WTC11 (cell line): ENCODE measurements around the gene RTP5. TPM values are rescaled to one million over a fixed set of nuclear protein-coding genes. Genes with fewer than 3 reads are reported as not detected.

Source experiments
- ATAC-seq: fragments of 200-7000 bp; cut with Tn5 transposase; 2 replicates; pipeline ENCODE4 v1.10.0; 2021; ENCODE audit warnings: mild to moderate bottlenecking, moderate library complexity
- CTCF ChIA-PET: fragments of 300-600 bp; sonication (Branson Sonifier 250); formaldehyde crosslinking; loops from one replicate; lab custom pipeline; 2021; ENCODE audit warnings: antibody characterized with exemption; lab: Charles Lee
- POLR2A ChIA-PET: fragments of 350-600 bp; sonication (Branson Sonifier 250); formaldehyde crosslinking; loops from one replicate; lab custom pipeline; 2021; ENCODE audit warnings: antibody characterized with exemption; lab: Charles Lee
- DNase-seq: peaks from one replicate; pipeline ENCODE4 v3.0.0; 2021; ENCODE audit warnings: low spot score
- H3K27ac Mint-ChIP-seq: 2 replicates; pipeline ENCODE4 v1.8.0; 2021; ENCODE audit warnings: mixed read lengths
- H3K27me3 Mint-ChIP-seq: 2 replicates; pipeline ENCODE4 v1.8.0; 2021; ENCODE audit warnings: low read depth, mild to moderate bottlenecking, moderate library complexity, mixed read lengths
- H3K36me3 Mint-ChIP-seq: 2 replicates; pipeline ENCODE4 v1.8.0; 2021; ENCODE audit warnings: mixed read lengths
- H3K4me1 Mint-ChIP-seq: 2 replicates; pipeline ENCODE4 v1.8.0; 2022; ENCODE audit warnings: mixed read lengths
- H3K4me3 Mint-ChIP-seq: 2 replicates; pipeline ENCODE4 v1.8.0; 2021; ENCODE audit warnings: mild to moderate bottlenecking, moderate library complexity, mixed read lengths
- H3K9me3 Mint-ChIP-seq: 2 replicates; pipeline ENCODE4 v1.8.0; 2021; ENCODE audit warnings: mixed read lengths
- FOXP1 ChIP-seq: sonication (generic); formaldehyde crosslinking; IDR thresholded peaks from 2 replicates; pipeline ENCODE4 v1.8.0; 2022; ENCODE audit warnings: missing genetic modification reagents, mild to moderate bottlenecking, moderate library complexity, borderline replicate concordance
- MXD4 ChIP-seq: fragments of 250-450 bp; sonication (Bioruptor Pico); IDR thresholded peaks from 2 replicates; pipeline ENCODE4 v1.8.0; 2021; ENCODE audit warnings: mild to moderate bottlenecking, moderate library complexity, borderline replicate concordance
- OVOL2 ChIP-seq: fragments of 250-450 bp; sonication (Bioruptor Pico); IDR thresholded peaks from 2 replicates; pipeline ENCODE4 v1.9.0; 2021; ENCODE audit warnings: mild to moderate bottlenecking, borderline replicate concordance
- SMAD3 ChIP-seq: sonication (generic); formaldehyde crosslinking; IDR thresholded peaks from 2 replicates; pipeline ENCODE4 v1.8.0; 2022; ENCODE audit warnings: missing genetic modification reagents, mild to moderate bottlenecking, borderline replicate concordance
- SOX15 ChIP-seq: fragments of 250-450 bp; sonication (Bioruptor Pico); IDR thresholded peaks from 2 replicates; pipeline ENCODE4 v1.9.0; 2021; ENCODE audit warnings: mild to moderate bottlenecking
- TEAD1 ChIP-seq: sonication (generic); formaldehyde crosslinking; IDR thresholded peaks from 2 replicates; pipeline ENCODE4 v1.8.0; 2022; ENCODE audit warnings: mild to moderate bottlenecking, missing genetic modification reagents
- ZNF263 ChIP-seq: sonication (generic); formaldehyde crosslinking; IDR thresholded peaks from 2 replicates; pipeline ENCODE4 v1.8.1; 2022; ENCODE audit warnings: low read depth, mild to moderate bottlenecking, moderate library complexity, missing genetic modification reagents
- ZNF317 ChIP-seq: sonication (generic); formaldehyde crosslinking; IDR thresholded peaks from 2 replicates; pipeline ENCODE4 v1.8.1; 2023; ENCODE audit warnings: low read depth, mild to moderate bottlenecking, moderate library complexity, missing genetic modification reagents, borderline replicate concordance
- total RNA-seq: library from RNA; stranded (reverse); gene quantifications from 3 replicates; pipeline ENCODE4 v1.2.3, GENCODE V29; 2021
- TF ChIP-seq, protein P1 (sequence below): fragments of 250-450 bp; sonication (Bioruptor Pico); IDR thresholded peaks from 2 replicates; pipeline ENCODE4 v1.9.0; 2021; ENCODE audit warnings: moderate library complexity, mild to moderate bottlenecking, inconsistent platforms, borderline replicate concordance
- TF ChIP-seq, protein P2 (sequence below): fragments of 250-450 bp; sonication (Bioruptor Pico); IDR thresholded peaks from 2 replicates; pipeline ENCODE4 v1.9.0; 2021; ENCODE audit warnings: mild to moderate bottlenecking, borderline replicate concordance
- TF ChIP-seq, protein P3 (sequence below): sonication (generic); formaldehyde crosslinking; IDR thresholded peaks from 2 replicates; pipeline ENCODE4 v1.8.1; 2022; ENCODE audit warnings: low read depth, mild to moderate bottlenecking, moderate library complexity, missing genetic modification reagents, borderline replicate concordance
- TF ChIP-seq, protein P4 (sequence below): fragments of 250-450 bp; sonication (Bioruptor Pico); IDR thresholded peaks from 2 replicates; pipeline ENCODE4 v1.9.0; 2021; ENCODE audit warnings: mild to moderate bottlenecking
- TF ChIP-seq, protein P5 (sequence below): sonication (generic); formaldehyde crosslinking; conservative IDR thresholded peaks from 2 replicates; pipeline ENCODE4 v1.8.1; 2022; ENCODE audit warnings: mild to moderate bottlenecking, missing genetic modification reagents
- TF ChIP-seq, protein P6 (sequence below): sonication (generic); formaldehyde crosslinking; IDR thresholded peaks from 2 replicates; pipeline ENCODE4 v1.8.1; 2022; ENCODE audit warnings: mild to moderate bottlenecking, missing genetic modification reagents, moderate library complexity, borderline replicate concordance
- TF ChIP-seq, protein P7 (sequence below): fragments of 200-600 bp; IDR thresholded peaks from 2 replicates; pipeline ENCODE4 v1.8.0; 2022; ENCODE audit warnings: antibody characterized with exemption

RTP5 gene
- total RNA-seq, 1 experiment from 2014 or later, result not detected

DNA sequence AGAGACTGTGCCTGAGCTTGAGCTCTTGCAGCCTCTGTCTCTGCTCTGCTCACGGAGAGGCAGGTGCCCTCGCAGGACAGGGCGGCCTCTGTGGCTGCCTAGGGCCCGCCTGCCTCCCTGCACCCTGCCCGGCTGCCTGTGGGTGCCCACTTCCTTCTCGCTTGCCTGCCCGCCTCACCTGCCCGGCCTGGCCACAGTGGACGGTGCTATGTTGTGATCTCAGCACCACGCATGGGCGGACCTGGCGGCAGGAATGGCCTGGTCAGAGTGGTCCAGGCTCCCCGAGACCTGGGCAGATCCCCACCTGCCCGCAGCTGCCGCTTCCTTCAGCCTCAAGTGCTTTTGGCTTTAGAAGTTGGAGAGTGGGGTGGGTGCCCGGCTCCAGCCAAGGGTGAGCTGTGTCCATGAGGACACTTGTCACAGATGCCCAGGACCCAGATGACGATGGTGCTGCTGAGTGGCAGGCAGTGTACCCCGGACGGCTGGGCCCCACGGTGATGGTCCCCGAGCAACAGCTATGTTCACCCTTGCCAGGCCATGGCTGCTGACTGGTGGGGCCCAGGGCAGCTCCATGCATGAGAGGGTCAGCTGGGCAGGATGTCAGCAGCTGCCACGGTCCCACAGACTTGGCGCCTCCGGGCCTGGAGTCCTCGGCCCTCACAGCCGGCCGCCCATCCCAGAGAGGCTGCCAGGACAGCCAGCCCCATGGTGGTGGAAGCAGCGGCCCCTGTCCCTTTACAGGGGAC is 25.3 kb downstream of the RTP5 start:
- Mint-ChIP-seq H3K4me3 (no peak overlapping the region), H3K36me3 (peaks cover 6% of the 10 kb centered on the region; the same call in 1 of the 2 replicates), H3K27ac (no peak overlapping the region), H3K4me1 (peaks cover 27% of the 10 kb centered on the region), H3K27me3 (no peaks in the 10 kb centered on the region), H3K9me3 (no peaks in the 10 kb centered on the region)
- TF ChIP-seq SOX15 (CRISPR knock-in tag) (no peak), ZNF263 (CRISPR knock-in tag) (no peak), TEAD1 (no peak)
- TF ChIP-seq, protein P1, sequence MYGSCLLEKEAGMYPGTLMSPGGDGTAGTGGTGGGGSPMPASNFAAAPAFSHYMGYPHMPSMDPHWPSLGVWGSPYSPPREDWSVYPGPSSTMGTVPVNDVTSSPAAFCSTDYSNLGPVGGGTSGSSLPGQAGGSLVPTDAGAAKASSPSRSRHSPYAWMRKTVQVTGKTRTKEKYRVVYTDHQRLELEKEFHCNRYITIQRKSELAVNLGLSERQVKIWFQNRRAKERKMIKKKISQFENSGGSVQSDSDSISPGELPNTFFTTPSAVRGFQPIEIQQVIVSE (CRISPR knock-in tag), result no peak
- POLR2A ChIA-PET, result no interaction called here
- CTCF ChIA-PET, result no interaction called here
- ATAC-seq (no peak), DNase-seq (no peak)

DNA sequence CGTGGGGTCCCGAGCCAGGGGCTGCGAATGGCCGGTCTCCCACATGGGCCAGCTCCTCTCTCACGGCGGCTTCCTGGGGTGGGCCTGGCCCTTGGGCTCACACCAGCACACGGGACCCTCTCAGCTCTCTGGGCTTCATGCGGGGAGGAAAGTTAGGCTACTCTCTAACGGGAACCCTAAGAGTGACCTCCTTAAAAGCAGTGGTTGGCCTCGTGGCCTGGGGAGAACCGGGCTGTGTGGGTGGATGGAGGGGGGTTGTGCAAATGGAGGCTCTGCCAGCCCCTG is 25.8 kb downstream of the RTP5 start:
- Mint-ChIP-seq H3K9me3 (no peaks in the 10 kb centered on the region), H3K27ac (no peak overlapping the region), H3K4me1 (peaks cover 25% of the 10 kb centered on the region), H3K27me3 (no peaks in the 10 kb centered on the region), H3K4me3 (no peak overlapping the region)
- ATAC-seq, result no peak
- CTCF ChIA-PET, result no interaction called here
- TF ChIP-seq, protein P2, sequence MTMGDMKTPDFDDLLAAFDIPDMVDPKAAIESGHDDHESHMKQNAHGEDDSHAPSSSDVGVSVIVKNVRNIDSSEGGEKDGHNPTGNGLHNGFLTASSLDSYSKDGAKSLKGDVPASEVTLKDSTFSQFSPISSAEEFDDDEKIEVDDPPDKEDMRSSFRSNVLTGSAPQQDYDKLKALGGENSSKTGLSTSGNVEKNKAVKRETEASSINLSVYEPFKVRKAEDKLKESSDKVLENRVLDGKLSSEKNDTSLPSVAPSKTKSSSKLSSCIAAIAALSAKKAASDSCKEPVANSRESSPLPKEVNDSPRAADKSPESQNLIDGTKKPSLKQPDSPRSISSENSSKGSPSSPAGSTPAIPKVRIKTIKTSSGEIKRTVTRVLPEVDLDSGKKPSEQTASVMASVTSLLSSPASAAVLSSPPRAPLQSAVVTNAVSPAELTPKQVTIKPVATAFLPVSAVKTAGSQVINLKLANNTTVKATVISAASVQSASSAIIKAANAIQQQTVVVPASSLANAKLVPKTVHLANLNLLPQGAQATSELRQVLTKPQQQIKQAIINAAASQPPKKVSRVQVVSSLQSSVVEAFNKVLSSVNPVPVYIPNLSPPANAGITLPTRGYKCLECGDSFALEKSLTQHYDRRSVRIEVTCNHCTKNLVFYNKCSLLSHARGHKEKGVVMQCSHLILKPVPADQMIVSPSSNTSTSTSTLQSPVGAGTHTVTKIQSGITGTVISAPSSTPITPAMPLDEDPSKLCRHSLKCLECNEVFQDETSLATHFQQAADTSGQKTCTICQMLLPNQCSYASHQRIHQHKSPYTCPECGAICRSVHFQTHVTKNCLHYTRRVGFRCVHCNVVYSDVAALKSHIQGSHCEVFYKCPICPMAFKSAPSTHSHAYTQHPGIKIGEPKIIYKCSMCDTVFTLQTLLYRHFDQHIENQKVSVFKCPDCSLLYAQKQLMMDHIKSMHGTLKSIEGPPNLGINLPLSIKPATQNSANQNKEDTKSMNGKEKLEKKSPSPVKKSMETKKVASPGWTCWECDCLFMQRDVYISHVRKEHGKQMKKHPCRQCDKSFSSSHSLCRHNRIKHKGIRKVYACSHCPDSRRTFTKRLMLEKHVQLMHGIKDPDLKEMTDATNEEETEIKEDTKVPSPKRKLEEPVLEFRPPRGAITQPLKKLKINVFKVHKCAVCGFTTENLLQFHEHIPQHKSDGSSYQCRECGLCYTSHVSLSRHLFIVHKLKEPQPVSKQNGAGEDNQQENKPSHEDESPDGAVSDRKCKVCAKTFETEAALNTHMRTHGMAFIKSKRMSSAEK (CRISPR knock-in tag), result no peak
- TF ChIP-seq SOX15 (CRISPR knock-in tag) (no peak), FOXP1 (CRISPR knock-in tag) (no peak), SMAD3 (CRISPR knock-in tag) (no peak)
- TF ChIP-seq, protein P3, sequence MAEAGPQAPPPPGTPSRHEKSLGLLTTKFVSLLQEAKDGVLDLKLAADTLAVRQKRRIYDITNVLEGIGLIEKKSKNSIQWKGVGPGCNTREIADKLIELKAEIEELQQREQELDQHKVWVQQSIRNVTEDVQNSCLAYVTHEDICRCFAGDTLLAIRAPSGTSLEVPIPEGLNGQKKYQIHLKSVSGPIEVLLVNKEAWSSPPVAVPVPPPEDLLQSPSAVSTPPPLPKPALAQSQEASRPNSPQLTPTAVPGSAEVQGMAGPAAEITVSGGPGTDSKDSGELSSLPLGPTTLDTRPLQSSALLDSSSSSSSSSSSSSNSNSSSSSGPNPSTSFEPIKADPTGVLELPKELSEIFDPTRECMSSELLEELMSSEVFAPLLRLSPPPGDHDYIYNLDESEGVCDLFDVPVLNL, result no peak
- TF ChIP-seq, protein P4, sequence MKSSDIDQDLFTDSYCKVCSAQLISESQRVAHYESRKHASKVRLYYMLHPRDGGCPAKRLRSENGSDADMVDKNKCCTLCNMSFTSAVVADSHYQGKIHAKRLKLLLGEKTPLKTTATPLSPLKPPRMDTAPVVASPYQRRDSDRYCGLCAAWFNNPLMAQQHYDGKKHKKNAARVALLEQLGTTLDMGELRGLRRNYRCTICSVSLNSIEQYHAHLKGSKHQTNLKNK, result no peak
- TF ChIP-seq, protein P5, sequence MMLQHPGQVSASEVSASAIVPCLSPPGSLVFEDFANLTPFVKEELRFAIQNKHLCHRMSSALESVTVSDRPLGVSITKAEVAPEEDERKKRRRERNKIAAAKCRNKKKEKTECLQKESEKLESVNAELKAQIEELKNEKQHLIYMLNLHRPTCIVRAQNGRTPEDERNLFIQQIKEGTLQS (CRISPR knock-in tag), result no peak
- TF ChIP-seq, all 79 proteins: peak for 0
- POLR2A ChIA-PET, result no interaction called here
- no peak for DNase-seq
- peaks cover 6% of the 10 kb centered on the region; the same call in 1 of the 2 replicates for H3K36me3 Mint-ChIP-seq

DNA sequence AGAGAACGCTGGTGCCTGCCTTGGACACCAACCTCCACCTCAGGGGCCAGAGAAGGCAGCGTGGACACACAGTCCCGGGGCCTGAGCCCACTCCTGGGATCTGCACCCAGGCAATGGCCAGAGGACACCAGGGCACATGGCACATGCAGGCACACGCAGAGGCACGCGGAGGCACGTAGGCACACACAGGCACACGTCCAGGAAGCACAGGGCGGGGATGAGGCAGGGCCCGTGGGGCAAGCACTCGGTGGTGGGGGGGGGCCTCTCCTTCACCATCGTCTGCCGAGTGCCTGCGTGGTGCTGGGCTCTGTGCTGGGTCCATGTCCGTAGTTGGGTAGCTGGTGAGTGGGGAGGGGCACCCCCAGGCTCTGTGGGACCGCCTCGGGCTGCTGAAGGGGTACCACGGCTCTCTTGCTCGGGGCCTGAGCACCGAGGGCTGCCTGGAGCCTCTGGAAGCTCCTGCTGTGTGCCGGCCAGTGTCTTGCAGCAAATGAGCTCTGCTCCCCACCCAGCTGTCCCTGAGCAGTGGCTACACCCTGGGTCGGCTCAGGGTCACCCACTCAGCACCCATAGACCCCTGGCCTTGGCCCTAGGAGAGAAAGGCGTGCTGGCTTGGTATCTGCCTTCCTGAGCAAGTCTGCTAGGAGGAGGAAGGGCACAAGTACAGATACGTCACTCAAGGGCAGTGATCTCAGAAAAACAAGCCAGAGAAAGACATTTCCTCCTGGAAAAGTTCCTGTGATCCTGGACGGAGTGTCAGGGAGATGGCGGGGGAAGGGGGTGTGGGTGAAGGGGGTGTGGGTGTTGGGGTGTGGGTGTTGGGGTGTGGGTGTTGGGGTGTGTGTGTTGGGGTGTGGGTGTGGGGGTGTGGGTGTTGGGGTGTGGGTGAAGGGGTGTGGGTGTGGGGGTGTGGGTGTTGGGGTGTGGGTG is 26.4 kb downstream of the RTP5 start:
- ATAC-seq, result no peak
- Mint-ChIP-seq H3K27me3 (no peaks in the 10 kb centered on the region), H3K36me3 (peaks cover 6% of the 10 kb centered on the region; the same call in 1 of the 2 replicates), H3K4me3 (no peak overlapping the region), H3K9me3 (no peaks in the 10 kb centered on the region), H3K27ac (no peak overlapping the region), H3K4me1 (peaks cover 28% of the 10 kb centered on the region)
- ChIA-PET POLR2A (no interaction called here), CTCF (no interaction called here)
- no peak for DNase-seq
- TF ChIP-seq, protein P6, sequence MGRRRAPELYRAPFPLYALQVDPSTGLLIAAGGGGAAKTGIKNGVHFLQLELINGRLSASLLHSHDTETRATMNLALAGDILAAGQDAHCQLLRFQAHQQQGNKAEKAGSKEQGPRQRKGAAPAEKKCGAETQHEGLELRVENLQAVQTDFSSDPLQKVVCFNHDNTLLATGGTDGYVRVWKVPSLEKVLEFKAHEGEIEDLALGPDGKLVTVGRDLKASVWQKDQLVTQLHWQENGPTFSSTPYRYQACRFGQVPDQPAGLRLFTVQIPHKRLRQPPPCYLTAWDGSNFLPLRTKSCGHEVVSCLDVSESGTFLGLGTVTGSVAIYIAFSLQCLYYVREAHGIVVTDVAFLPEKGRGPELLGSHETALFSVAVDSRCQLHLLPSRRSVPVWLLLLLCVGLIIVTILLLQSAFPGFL (CRISPR knock-in tag), result no peak
- no peak for TF ChIP-seq OVOL2
- TF ChIP-seq MXD4 (CRISPR knock-in tag), result no peak
- TF ChIP-seq, protein P4, result no peak
- TF ChIP-seq ZNF317, result no peak
- TF ChIP-seq, protein P7, sequence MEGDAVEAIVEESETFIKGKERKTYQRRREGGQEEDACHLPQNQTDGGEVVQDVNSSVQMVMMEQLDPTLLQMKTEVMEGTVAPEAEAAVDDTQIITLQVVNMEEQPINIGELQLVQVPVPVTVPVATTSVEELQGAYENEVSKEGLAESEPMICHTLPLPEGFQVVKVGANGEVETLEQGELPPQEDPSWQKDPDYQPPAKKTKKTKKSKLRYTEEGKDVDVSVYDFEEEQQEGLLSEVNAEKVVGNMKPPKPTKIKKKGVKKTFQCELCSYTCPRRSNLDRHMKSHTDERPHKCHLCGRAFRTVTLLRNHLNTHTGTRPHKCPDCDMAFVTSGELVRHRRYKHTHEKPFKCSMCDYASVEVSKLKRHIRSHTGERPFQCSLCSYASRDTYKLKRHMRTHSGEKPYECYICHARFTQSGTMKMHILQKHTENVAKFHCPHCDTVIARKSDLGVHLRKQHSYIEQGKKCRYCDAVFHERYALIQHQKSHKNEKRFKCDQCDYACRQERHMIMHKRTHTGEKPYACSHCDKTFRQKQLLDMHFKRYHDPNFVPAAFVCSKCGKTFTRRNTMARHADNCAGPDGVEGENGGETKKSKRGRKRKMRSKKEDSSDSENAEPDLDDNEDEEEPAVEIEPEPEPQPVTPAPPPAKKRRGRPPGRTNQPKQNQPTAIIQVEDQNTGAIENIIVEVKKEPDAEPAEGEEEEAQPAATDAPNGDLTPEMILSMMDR, result no peak
